ENCODE measurements around the gene DNM3.
"Not testable (repeated sequence)": the region's sequence is repeated elsewhere in the genome, so short reads cannot be mapped to it uniquely, and the experiment has no call there.

DNM3 gene

DNA sequence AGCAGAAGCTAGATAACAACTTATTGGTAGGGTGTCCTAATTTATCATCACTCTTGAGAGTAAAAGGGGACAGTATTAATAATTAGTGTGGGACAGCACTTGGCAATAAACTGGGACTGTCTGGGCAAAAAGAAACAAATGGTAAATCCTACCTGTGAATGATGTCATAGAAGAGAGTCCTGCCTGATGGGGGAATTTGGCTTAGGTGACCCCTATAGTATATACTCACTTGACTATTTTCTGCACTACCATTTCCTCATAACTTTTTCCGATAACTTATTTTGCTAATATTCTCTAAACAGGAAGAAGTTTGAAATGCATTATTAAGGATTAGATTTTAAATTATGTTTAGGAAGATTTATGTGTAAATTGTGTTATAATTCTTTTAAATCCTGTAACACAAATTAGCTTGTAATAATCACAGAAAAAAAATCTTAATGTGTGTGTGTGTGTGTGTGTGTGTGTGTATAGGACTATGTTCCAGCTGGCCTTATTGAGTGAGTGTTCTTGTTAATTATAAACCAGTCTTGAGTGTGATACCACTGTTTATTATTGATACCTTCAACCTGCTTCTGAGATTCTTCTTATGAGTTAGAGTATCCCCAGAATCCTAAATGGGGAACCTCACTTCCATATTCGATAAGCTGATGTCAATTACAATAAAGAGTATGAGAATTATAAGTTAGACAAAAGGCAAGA, 435.0 kb downstream of the DNM3 start:
- no peak for DNase-seq (ENCODE audit: low read depth in 2 of 2)

GRCh38 chr1:172277275-172277674, 436.0 kb downstream of the DNM3 start:
- DNase-seq (ENCODE audit: low read depth in 2 of 2): no peak

- DNase-seq (ENCODE audit: low read depth in 2 of 2): no peak
Observed at GRCh38 chr1:172277989-172278388, 436.7 kb downstream of the DNM3 start.

GRCh38 chr1:172278478-172278877, 437.2 kb downstream of the DNM3 start:
- DNase-seq (ENCODE audit: low read depth in 2 of 2): no peak

DNA sequence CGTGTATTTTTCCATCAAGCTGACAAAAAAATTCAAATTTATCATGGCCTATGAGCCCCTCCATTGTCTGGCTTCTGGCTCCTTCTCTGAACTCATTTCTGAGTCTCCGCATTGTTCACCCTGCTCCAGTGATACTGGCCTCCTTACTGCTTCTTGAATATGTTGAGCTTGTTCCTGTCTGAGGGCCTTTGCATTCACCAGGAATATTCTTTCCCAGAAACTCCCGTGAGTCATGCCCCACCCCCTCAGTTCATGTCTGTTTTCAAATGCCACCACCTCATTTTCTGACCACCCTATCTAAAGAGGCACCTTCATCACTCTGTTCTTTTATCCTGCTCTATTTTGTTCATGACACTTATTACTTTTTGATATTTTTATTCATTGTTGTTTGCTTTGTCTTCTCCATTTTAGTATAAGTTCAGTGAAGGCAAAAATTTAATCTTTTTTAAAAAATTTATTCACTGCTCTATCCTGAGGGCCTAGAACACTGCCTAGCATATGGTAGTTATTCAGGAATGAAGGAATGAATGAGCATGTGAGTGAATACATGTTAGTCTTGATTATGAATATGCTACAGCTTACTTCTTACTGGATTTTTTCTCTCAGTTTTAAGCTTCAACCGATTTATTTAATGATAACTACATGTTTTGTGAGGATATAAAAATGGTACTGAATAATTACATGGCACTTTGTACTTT, 438.8 kb downstream of the DNM3 start:
- no peak for DNase-seq (ENCODE audit: low read depth in 2 of 2)

DNA sequence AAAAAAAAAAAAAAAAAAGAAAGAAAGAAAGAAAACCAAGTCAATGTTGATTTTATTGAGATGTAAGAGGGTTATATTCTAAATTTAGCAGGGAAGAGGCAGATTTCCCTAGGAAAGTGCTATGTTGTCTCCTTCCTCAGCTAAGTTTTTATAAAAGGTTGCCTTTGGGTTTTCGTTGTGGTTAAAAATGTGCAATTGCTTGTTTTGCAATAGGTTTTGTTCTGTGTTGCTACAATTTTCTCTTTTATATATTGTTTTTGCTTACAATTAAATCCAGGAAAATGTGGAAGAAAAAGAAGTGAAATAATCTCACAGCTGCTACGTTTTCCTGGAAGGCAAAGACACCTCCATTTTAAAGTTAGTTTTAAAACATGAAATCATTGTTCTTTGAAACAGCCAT, 442.5 kb downstream of the DNM3 start:
- DNase-seq (ENCODE audit: low read depth in 2 of 2): no peak

DNA sequence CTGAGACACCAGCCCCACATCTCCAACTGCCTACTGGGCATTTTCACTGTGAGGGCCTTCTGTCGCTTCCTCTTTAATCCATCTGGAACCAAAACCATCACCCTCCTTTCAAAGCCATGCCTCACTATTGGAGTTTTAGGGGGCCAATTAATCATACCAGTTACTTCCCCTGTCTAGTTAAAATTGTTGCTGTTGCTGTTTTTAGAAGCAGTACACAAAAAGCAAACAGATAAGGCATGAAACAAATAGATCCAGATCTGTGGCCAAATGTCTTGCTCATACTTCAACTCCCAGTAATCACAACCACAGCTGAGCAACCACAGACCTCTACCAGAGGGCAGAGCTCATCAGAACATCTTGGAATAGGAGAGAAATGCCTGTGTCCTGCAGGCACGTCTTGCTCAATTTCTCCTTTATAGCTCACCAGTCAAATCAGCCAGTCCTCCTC, 445.4 kb downstream of the DNM3 start:
- no peak for DNase-seq (ENCODE audit: low read depth in 2 of 2)

GRCh38 chr1:172287208-172287607, 445.9 kb downstream of the DNM3 start:
- DNase-seq (ENCODE audit: low read depth in 2 of 2): no peak

GRCh38 chr1:172288581-172288980, 447.3 kb downstream of the DNM3 start:
- no peak for DNase-seq (ENCODE audit: low read depth in 2 of 2)

DNA sequence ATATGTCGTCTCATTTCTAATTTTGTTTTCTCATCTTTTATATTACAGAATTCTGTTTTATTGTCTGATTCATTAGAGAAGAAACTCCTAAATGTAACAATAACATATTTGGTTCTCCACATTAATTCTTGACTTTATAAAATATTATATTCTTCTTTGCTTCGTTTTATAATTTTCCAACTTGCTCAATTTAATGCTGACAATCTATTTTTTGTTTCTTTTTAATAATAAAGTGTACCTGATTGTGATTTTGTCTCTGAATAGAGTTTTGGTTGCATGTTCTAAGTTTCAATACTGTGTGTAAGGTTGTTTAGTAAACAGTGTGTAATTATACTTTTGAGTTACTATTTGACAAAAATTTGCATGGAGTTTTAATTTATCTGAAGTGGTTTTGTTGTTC, 448.1 kb downstream of the DNM3 start:
- DNase-seq (ENCODE audit: low read depth in 2 of 2): no peak

DNA sequence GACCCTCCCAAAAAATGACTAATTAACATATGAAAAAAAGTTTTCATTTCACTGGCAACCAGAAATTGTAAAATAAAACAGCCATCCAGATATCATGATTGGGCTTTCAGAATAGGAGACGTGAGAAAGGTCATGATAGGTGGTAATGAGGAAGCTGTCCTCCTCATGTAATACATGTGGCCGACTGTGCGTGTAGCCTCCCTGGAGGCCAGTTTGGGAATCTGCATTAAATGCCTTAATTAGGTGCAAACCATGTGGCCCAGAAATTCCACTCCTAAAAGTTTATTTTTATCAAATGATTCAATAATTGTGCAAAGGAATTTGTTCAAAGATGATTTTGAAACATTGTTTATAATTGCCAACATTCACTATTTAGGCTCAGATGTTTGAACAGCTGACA, 451.5 kb downstream of the DNM3 start:
- no peak for DNase-seq (ENCODE audit: low read depth in 2 of 2)

GRCh38 chr1:172293429-172293828, 452.1 kb downstream of the DNM3 start:
- DNase-seq (ENCODE audit: low read depth in 2 of 2): no peak

DNA sequence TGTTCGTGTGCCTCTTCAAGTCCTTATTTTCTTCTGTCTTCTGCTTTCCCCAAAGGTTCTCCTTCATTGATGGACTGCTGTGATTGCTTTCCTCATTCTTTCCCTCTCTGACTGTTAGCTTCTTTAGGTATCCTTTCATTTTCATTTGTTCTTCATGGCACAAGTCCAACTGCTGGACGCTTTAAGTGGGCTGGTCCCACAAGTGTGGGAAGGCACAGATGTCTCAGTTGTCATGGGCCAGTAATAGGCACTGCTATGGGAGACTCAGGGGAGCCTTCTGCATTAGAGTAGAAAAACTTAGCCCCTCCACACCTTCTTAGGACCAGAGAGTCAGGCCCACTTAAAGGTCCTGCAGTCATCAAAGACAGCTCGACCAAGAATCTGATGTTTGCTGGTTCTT, 456.8 kb downstream of the DNM3 start:
- DNase-seq (ENCODE audit: low read depth in 2 of 2): no peak

DNA sequence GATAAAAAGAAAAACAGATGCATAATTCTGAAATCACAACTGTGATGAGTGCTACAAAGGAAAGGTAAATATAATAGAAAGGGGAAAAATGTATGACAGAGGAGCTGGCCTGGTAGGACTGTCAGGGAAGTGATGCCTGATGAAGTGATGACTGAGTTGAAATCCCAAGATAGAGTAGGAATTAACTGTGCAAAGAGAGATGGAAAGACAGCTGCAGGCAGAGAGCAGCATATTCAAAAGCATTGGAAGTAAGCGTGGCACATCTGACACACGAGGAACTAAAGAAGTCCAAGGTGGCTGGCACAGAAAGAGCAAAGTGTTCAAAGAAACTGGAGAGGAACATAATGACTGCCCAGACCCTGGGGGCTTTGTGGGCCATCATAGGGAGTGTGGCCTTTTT, 457.6 kb downstream of the DNM3 start:
- no peak for DNase-seq (ENCODE audit: low read depth in 2 of 2)

- DNase-seq (ENCODE audit: low read depth in 2 of 2): no peak
Observed at GRCh38 chr1:172299515-172299914, 458.2 kb downstream of the DNM3 start.

GRCh38 chr1:172307508-172307907, 466.2 kb downstream of the DNM3 start:
- not testable (repeated sequence) for DNase-seq (ENCODE audit: low read depth in 2 of 2)

- DNase-seq (ENCODE audit: low read depth in 2 of 2): no peak
Observed at GRCh38 chr1:172308142-172308541, 466.8 kb downstream of the DNM3 start.

- DNase-seq (ENCODE audit: low read depth in 2 of 2): no peak
Observed at GRCh38 chr1:172308577-172308976, 467.3 kb downstream of the DNM3 start.

GRCh38 chr1:172320733-172321132, 479.4 kb downstream of the DNM3 start:
- no peak for DNase-seq (ENCODE audit: low read depth in 2 of 2)

GRCh38 chr1:172321451-172321850, 480.2 kb downstream of the DNM3 start:
- DNase-seq (ENCODE audit: low read depth in 2 of 2): no peak

- DNase-seq (ENCODE audit: low read depth in 2 of 2): no peak
Observed at GRCh38 chr1:172322219-172323061, 481.1 kb downstream of the DNM3 start.

- DNase-seq (ENCODE audit: low read depth in 2 of 2): no peak
Observed at GRCh38 chr1:172323686-172324085, 482.4 kb downstream of the DNM3 start.

- no peak for DNase-seq (ENCODE audit: low read depth in 2 of 2)
Observed at GRCh38 chr1:172324086-172324485, 482.8 kb downstream of the DNM3 start.
